MCF 10A (cell line): ENCODE results near the gene CCNT2. TPM values are rescaled to one million over a fixed set of nuclear protein-coding genes. Genes with fewer than 3 reads are reported as not detected.

ENCODE experiments used
- BruUV-seq: library from RNA; stranded (reverse); fragments of 400-500 nt; replicated peaks from 2 replicates; lab custom pipeline; 2021; lab: Mats Ljungman, UMichigan
- CTCF ChIA-PET: fragments of 300-600 bp; sonication (Branson Sonifier 250); formaldehyde crosslinking; extraction: SDS; loops from one replicate; lab custom pipeline; 2021; ENCODE audit warnings: antibody characterized with exemption, inconsistent platforms; lab: Yijun Ruan, JAX
- POLR2A ChIA-PET: fragments of 300-600, 350-650 bp; sonication (Branson Sonifier 250); formaldehyde crosslinking; extraction: SDS; loops from one replicate; lab custom pipeline; 2020; ENCODE audit warnings: antibody characterized with exemption, inconsistent platforms; lab: Yijun Ruan, JAX
- DNase-seq: peaks from one replicate; pipeline ENCODE4 v3.0.0-alpha.2; 2018; ENCODE audit not compliant: unreplicated experiment
- H3K27ac Mint-ChIP-seq: one replicate; pipeline ENCODE4 v1.8.0; 2022; ENCODE audit warnings: mild to moderate bottlenecking, low read depth, mixed read lengths; ENCODE audit not compliant: unreplicated experiment
- H3K27me3 Mint-ChIP-seq: one replicate; pipeline ENCODE4 v1.8.0; 2022; ENCODE audit warnings: mixed read lengths; ENCODE audit not compliant: insufficient read depth, unreplicated experiment
- H3K36me3 Mint-ChIP-seq: one replicate; pipeline ENCODE4 v1.8.0; 2022; ENCODE audit warnings: mild to moderate bottlenecking, moderate library complexity, mixed read lengths; ENCODE audit not compliant: insufficient read depth, unreplicated experiment
- H3K4me1 Mint-ChIP-seq: one replicate; pipeline ENCODE4 v1.8.0; 2022; ENCODE audit warnings: mixed read lengths; ENCODE audit not compliant: insufficient read depth, unreplicated experiment
- H3K4me3 Mint-ChIP-seq: one replicate; pipeline ENCODE4 v1.8.0; 2022; ENCODE audit warnings: mild to moderate bottlenecking, moderate library complexity, mixed read lengths; ENCODE audit not compliant: unreplicated experiment
- H3K9me3 Mint-ChIP-seq: one replicate; pipeline ENCODE4 v1.8.0; 2022; ENCODE audit warnings: mixed read lengths; ENCODE audit not compliant: unreplicated experiment
- intact Hi-C: fragments of 100-400 bp; cut with micrococcal nuclease; formaldehyde crosslinking; loops from 2 replicates; pipeline ENCODE4 v1.14.1; 2022
- total RNA-seq: library from RNA; stranded (reverse); gene quantifications from 2 replicates; pipeline ENCODE4 v1.2.3, GENCODE V29; 2022
- TF ChIP-seq, protein P1 (sequence below): fragments of 200-600 bp; IDR thresholded peaks from one replicate; pipeline ENCODE4 v1.8.0; 2022; ENCODE audit warnings: antibody characterized with exemption, mild to moderate bottlenecking; ENCODE audit not compliant: unreplicated experiment

CCNT2 gene
- total RNA-seq, 1 experiment from 2014 or later: 39.3 TPM

DNA sequence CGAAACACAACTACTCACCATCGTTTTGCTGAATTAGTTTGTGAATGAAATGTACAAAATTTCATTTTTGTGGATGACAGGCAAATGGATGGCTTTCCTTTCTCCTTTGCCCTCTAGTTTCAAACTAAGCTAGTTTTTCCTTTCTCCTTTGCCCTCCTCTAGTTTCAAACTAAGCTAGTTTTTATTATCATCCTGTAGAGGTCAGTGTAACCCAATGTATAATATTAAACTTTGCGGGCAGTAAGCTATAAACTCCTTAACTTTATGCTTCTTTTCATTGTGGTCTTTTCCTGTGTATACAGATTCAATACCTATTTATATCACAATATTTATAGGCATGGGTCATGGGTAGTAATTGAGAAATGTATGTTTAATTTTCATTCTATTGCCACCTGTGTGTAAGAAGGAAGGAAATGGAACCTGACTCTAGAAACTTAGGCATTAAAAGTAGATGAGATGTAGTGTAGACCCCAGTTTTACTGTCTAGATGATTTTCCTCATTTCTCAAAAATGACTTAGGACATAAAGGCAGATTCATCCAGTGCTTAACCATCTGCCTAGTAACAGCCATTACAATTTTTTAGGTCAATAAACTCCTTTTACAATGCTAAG lies 70.5 kb downstream of the CCNT2 start:
- TF ChIP-seq, protein P1, sequence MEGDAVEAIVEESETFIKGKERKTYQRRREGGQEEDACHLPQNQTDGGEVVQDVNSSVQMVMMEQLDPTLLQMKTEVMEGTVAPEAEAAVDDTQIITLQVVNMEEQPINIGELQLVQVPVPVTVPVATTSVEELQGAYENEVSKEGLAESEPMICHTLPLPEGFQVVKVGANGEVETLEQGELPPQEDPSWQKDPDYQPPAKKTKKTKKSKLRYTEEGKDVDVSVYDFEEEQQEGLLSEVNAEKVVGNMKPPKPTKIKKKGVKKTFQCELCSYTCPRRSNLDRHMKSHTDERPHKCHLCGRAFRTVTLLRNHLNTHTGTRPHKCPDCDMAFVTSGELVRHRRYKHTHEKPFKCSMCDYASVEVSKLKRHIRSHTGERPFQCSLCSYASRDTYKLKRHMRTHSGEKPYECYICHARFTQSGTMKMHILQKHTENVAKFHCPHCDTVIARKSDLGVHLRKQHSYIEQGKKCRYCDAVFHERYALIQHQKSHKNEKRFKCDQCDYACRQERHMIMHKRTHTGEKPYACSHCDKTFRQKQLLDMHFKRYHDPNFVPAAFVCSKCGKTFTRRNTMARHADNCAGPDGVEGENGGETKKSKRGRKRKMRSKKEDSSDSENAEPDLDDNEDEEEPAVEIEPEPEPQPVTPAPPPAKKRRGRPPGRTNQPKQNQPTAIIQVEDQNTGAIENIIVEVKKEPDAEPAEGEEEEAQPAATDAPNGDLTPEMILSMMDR: peak; percentile 46
- POLR2A ChIA-PET: interaction anchor here (0.5 to 1.4 kb wide), 7 partner anchors 8 to 805 kb away, joined by 3 to 5 read pairs (median 3); partner anchors contain the start of gene UBXN4
- intact Hi-C loops: loop anchor here (2.0 to 5.0 kb wide), 3 partner anchors 808 to 1388 kb away; no protein-coding TSS in a partner anchor

DNA sequence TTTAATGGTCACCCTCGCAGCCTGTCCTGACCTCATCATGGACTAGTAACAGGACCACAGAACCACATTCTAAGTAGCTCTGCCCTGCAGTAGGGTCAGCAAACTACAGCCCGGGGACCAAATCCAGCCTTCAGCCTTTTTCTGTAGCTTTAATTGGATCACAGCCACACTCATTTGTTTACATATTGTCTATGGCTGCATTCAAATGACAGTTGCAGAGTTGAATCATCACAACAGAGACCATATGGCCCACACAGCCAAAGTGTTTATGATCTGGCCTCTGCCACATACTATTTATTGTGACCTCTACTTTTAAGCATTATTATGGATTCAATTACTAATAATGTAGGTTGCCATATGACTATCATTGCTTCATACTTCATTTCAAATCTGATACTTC lies 80.9 kb downstream of the CCNT2 start:
- ChIA-PET CTCF (interaction anchor here (3.8 kb wide), 1 partner anchor 11 kb away, joined by 15 read pairs; no protein-coding TSS in a partner anchor), POLR2A (no interaction called here)
- Mint-ChIP-seq H3K4me3 (no peak overlapping the region), H3K4me1 (peaks cover 8% of the 10 kb centered on the region), H3K27ac (no peak overlapping the region), H3K9me3 (no peaks in the 10 kb centered on the region), H3K27me3 (peaks cover 13% of the 10 kb centered on the region), H3K36me3 (no peaks in the 10 kb centered on the region)
- BruUV-seq: no TSS peak
- intact Hi-C loops: no loop called here
- TF ChIP-seq, protein P1: no peak
- peak; percentile 7 for DNase-seq

More for the DNA sequence above, 70.5 kb downstream of the CCNT2 start:
- Mint-ChIP-seq H3K9me3 (no peaks in the 10 kb centered on the region), H3K27ac (no peak overlapping the region), H3K36me3 (no peaks in the 10 kb centered on the region), H3K4me1 (no peaks in the 10 kb centered on the region), H3K27me3 (peaks cover 50% of the 10 kb centered on the region), H3K4me3 (no peak overlapping the region)
- BruUV-seq: no TSS peak
- CTCF ChIA-PET: interaction anchor here (0.5 to 3.1 kb wide), 24 partner anchors 10 to 1094 kb away, joined by 3 to 24 read pairs (median 3); no protein-coding TSS in a partner anchor
- DNase-seq: peak; percentile 46

- intact Hi-C loops: loop anchor here (5.0 to 10.0 kb wide), 2 partner anchors 472 to 599 kb away; no protein-coding TSS in a partner anchor
- peaks cover 25% of the 10 kb centered on the region for H3K27me3 Mint-ChIP-seq
- no peak overlapping the region for H3K4me3 Mint-ChIP-seq
- H3K27ac Mint-ChIP-seq: no peak overlapping the region
- peaks cover 9% of the 10 kb centered on the region for H3K4me1 Mint-ChIP-seq
- H3K9me3 Mint-ChIP-seq: no peaks in the 10 kb centered on the region
- no TSS peak for BruUV-seq
- TF ChIP-seq, protein P1: no peak
- ChIA-PET POLR2A (no interaction called here), CTCF (interaction anchor here (0.6 to 7.9 kb wide), 13 partner anchors 11 to 1829 kb away, joined by 3 to 106 read pairs (median 8); no protein-coding TSS in a partner anchor)
- DNase-seq: no peak
- H3K36me3 Mint-ChIP-seq: peaks cover 6% of the 10 kb centered on the region
These were observed 84.2 kb downstream of the CCNT2 start for GRCh38 chr2:135002836-135003235.
